ENCODE results near the gene TMEM131.
"Not testable (repeated sequence)": the region's sequence is repeated elsewhere in the genome, so short reads cannot be mapped to it uniquely, and the experiment has no call there.

- TF ChIP-seq, protein P1, sequence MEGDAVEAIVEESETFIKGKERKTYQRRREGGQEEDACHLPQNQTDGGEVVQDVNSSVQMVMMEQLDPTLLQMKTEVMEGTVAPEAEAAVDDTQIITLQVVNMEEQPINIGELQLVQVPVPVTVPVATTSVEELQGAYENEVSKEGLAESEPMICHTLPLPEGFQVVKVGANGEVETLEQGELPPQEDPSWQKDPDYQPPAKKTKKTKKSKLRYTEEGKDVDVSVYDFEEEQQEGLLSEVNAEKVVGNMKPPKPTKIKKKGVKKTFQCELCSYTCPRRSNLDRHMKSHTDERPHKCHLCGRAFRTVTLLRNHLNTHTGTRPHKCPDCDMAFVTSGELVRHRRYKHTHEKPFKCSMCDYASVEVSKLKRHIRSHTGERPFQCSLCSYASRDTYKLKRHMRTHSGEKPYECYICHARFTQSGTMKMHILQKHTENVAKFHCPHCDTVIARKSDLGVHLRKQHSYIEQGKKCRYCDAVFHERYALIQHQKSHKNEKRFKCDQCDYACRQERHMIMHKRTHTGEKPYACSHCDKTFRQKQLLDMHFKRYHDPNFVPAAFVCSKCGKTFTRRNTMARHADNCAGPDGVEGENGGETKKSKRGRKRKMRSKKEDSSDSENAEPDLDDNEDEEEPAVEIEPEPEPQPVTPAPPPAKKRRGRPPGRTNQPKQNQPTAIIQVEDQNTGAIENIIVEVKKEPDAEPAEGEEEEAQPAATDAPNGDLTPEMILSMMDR (conservative IDR thresholded peaks at IDR 0.05), result not testable (repeated sequence)
- TF ChIP-seq EZH2 (IDR thresholded peaks at IDR 0.05; ENCODE audit: low read depth), result not testable (repeated sequence)
Observed at GRCh38 chr2:97821862-97822261, 173.9 kb downstream of the TMEM131 start.

All from PC-9 (cell line).